C4-2B (cell line): Measurements from ENCODE around the gene PDGFB.

Experiments
- ZFX ChIP-seq: fragments of 450-650 bp; IDR thresholded peaks from 2 replicates; pipeline ENCODE4 v1.6.1; 2017
- TF ChIP-seq, protein P1 (sequence below): fragments of 450-650 bp; conservative IDR thresholded peaks from 2 replicates; pipeline ENCODE4 v1.5.1; 2017; ENCODE audit warnings: mild to moderate bottlenecking

DNA sequence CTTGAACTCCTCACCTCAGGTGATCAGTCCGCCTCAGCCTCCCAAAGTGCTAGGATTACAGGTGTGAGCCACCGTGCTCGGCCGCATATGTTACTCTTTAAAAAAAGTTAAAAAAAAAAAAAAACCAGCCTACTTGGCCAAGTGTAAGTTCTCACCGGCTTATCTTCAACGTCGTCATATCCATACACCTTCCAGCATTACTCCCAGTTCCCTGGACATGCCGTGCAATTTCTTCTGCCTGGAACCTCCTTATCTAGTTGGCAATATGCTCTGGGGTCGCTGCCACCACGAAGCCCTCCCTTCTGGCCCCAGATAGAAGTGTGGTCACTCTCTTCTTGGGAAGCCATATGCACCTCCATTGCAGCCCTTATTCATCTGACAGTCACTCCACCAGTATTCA is 56.0 kb downstream of the PDGFB start:
- TF ChIP-seq, protein P1, sequence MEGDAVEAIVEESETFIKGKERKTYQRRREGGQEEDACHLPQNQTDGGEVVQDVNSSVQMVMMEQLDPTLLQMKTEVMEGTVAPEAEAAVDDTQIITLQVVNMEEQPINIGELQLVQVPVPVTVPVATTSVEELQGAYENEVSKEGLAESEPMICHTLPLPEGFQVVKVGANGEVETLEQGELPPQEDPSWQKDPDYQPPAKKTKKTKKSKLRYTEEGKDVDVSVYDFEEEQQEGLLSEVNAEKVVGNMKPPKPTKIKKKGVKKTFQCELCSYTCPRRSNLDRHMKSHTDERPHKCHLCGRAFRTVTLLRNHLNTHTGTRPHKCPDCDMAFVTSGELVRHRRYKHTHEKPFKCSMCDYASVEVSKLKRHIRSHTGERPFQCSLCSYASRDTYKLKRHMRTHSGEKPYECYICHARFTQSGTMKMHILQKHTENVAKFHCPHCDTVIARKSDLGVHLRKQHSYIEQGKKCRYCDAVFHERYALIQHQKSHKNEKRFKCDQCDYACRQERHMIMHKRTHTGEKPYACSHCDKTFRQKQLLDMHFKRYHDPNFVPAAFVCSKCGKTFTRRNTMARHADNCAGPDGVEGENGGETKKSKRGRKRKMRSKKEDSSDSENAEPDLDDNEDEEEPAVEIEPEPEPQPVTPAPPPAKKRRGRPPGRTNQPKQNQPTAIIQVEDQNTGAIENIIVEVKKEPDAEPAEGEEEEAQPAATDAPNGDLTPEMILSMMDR, result no peak
- no peak for TF ChIP-seq ZFX
